ENCODE data around the gene OCIAD2.

DNA sequence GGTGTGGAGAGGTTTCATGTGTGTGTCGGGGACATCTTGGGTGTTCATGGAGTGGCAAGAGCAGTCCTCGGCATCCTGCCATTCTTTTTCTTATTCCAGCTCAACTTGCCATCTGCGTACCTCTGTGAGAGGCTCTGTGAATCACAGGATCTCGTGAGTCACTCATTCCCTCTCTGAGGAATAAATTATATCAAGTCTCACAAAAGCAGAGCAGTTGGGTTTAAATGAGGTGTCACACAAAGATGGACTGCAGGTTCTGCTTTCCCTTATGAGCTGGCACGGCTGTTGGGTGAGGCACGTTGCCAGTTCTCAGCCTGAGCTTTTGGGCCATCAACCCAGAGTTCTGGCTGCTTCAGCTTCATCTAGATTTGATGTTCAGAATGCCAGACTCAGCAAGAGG, 6.8 kb upstream of the OCIAD2 start:
- TF ChIP-seq, protein P1, sequence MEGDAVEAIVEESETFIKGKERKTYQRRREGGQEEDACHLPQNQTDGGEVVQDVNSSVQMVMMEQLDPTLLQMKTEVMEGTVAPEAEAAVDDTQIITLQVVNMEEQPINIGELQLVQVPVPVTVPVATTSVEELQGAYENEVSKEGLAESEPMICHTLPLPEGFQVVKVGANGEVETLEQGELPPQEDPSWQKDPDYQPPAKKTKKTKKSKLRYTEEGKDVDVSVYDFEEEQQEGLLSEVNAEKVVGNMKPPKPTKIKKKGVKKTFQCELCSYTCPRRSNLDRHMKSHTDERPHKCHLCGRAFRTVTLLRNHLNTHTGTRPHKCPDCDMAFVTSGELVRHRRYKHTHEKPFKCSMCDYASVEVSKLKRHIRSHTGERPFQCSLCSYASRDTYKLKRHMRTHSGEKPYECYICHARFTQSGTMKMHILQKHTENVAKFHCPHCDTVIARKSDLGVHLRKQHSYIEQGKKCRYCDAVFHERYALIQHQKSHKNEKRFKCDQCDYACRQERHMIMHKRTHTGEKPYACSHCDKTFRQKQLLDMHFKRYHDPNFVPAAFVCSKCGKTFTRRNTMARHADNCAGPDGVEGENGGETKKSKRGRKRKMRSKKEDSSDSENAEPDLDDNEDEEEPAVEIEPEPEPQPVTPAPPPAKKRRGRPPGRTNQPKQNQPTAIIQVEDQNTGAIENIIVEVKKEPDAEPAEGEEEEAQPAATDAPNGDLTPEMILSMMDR (conservative IDR thresholded peaks at IDR 0.05; ENCODE audit: low read depth, low read length): no peak
- peak; percentile 31 for TF ChIP-seq RCOR1 (IDR thresholded peaks at IDR 0.05; ENCODE audit: insufficient replicate concordance, low read length)
- TF ChIP-seq RAD21 (IDR thresholded peaks at IDR 0.05; ENCODE audit: low read length): no peak
- no peak for TF ChIP-seq POLR2A (IDR thresholded peaks at IDR 0.05; ENCODE audit: low read depth, low read length)
- TF ChIP-seq USF2 (IDR thresholded peaks at IDR 0.05; ENCODE audit: low read depth, low read length): no peak
